HL-60/S4 treated with retinoic acid at 250 ng/mL for 4 days and 3 days (cell line): ENCODE measurements around the gene RMI2.
"Not testable (repeated sequence)": the region's sequence is repeated elsewhere in the genome, so short reads cannot be mapped to it uniquely, and the experiment has no call there.

Experiments
- in situ Hi-C: fragments of 300-500 bp; cut with MboI; formaldehyde crosslinking; loops from 2 replicates; pipeline ENCODE4 v1.7.0; 2022; ENCODE audit warnings: low sequenced_read_pairs

The RMI2 gene

GRCh38 chr16:11345040-11345862, at the start of gene RMI2:
TSS of gene RMI2 (plus strand) at chr16:11345459. CDS start at chr16:11345472, 13 bp downstream.
- in situ Hi-C loops = no loop called here

DNA sequence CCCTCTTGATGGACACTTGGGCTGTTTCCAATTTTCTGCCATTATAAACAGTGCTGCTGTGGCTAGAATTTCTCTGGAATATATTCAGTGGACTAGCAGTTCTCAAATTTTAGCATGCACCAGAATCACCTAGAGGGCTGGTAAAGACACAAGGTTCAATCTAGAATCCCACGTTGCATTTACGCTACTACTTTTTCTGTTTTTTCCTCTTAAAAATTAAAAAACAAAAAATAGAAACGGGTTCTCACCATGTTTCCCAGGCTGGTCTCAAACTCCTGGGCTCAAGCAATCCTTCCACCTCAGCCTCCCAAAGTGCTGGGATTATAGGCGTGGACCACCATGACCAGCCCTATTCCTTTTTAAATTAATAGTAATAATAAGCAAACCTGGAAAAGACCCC, 49.6 kb upstream of the RMI2 start:
- in situ Hi-C loops = no loop called here

DNA sequence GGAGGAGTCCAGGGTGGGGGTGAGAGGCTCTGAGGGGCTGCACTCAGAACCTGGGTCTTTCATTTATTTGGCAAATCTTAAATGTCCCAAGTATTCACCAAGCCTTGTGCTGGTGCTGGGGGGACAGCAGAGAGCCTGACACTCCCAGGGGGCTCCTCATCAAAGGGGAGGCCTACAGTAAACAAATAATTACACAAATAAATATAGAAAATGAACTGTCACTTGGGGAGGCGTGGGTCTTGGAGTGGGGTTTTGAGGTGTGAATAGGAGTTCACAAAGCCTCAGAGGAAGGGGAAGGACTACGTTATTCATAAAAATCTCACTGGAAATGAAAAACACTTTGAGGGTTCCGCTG, 48.9 kb upstream of the RMI2 start:
- in situ Hi-C loops = no loop called here

GRCh38 chr16:11296706-11297491, 48.4 kb upstream of the RMI2 start:
- in situ Hi-C loops = no loop called here

DNA sequence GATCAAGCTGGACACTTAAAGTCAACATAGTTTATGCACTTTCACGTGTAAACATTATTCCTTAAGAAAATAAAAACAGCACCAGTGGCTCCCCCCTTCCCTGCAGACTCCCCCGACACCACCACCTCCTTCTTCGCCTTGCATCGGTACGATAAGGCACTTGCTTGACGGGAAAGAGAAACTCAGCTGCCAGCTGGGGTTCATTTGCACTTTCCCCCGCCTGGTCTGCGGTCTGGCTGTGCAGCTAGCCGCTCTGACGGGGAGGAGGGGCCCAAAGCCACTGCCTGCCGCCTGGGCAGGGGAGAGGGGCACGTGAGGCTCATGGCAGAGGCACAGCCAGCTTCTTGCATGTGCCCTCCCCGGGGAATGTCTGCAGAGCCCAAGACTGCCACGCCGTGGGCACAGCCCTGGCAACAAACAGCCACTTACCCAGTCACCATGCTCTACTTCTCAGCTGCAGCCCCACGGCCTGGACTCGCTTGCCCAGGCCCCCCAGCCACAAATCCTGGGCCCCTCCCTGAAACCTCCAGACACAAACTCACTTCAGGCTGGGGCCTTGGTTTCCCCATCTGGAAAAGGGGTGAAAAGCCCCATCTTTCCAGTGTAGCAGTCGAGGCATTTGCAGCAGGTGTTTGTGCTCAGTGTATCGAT, 47.6 kb upstream of the RMI2 start:
- in situ Hi-C loops = no loop called here

DNA sequence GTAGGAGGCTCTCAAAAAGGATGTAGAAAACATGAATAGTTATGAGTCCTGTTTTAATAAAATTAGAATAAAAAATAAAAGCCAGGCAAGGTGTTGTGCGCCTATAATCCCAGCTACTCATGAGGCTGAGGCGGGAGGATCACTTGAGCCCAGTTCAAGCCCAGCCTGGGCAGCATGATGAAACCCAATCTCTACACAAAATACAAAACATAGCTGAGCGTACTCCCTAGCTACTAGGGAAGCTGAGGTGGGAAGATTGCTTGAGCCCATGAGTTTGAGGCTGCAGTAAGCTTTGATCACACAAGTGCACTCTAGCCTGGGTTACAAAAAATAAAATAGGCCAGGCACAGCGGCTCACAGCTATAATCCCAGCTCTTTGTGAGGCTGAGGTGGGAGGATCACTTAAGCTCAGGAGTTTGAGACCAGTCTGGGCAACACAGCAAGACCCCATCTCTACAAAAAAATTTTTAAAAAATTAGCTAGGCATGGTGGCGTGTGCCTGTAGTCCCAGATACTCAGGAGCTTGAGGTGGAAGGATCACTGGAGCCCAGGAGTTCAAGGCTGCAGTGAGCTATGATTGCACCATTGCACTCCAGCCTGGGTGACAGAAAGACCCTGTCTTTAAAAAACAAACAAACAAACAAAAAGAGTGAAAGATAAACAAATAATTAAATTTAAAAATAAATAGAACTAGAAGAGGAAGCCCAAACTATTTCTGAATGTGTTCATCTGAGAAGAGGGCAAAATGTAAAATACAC, 46.9 kb upstream of the RMI2 start:
- in situ Hi-C loops = no loop called here

GRCh38 chr16:11298950-11299547, 46.2 kb upstream of the RMI2 start:
- in situ Hi-C loops = not testable (repeated sequence)

- in situ Hi-C loops = no loop called here
Observed at GRCh38 chr16:11299865-11300559, 45.2 kb upstream of the RMI2 start.

DNA sequence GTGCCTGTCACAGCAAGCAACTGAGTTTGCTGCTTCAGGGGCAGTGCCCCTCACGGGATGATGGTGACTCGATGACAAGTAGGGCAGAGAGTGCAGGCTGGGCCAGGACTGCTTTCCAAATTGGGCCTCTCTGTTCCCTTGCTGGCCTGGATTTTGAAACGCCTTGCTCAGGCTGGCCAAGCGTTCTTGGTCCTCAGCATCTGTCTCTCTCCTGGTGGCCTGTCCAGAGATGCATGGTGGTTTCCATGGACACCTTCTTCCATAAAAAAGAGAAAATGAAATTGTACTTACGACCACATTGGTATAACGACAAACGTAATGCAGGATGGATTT, 44.7 kb upstream of the RMI2 start:
- in situ Hi-C loops = no loop called here

DNA sequence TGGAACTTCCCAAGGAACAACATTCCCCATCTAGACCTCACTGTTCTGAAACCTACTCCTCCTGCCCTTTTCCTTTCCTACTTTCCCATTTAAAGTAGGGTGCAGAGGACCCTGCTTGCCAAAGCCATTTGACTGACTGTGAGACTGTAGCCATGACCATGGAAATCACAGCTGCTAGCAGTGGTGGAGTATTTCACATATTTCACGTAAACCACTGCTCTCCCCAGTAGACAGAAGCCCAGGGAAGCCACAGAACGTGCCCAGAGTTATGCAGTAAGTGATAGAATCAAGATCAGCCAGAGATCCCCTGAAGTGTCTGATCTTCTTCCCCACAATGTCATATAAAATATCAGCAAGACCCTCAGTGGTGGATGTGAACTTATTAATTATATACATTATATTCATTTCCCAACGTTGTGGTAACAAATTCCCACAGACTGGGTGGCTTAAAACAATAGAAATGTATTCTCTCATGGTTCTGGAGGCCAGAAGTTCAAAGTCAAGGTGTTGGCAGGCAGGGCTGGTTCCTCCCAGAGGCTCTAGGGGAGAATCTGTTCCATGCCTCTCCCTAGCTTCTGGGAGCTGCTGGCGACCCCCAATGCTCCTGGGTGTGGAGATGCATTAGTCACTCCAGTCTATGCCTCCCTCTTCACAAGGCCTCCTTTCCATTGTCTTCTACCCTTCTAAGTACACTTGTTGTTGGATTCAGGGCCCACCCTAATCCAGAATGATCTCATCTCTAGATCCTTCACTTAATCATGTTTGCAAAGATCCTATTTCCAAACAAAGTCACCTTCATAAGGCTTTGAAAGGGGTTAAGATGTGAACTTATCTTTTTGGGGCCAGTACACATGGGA, 43.4 kb upstream of the RMI2 start:
- in situ Hi-C loops = no loop called here

- in situ Hi-C loops = no loop called here
Observed at GRCh38 chr16:11302977-11303376, 42.3 kb upstream of the RMI2 start.

DNA sequence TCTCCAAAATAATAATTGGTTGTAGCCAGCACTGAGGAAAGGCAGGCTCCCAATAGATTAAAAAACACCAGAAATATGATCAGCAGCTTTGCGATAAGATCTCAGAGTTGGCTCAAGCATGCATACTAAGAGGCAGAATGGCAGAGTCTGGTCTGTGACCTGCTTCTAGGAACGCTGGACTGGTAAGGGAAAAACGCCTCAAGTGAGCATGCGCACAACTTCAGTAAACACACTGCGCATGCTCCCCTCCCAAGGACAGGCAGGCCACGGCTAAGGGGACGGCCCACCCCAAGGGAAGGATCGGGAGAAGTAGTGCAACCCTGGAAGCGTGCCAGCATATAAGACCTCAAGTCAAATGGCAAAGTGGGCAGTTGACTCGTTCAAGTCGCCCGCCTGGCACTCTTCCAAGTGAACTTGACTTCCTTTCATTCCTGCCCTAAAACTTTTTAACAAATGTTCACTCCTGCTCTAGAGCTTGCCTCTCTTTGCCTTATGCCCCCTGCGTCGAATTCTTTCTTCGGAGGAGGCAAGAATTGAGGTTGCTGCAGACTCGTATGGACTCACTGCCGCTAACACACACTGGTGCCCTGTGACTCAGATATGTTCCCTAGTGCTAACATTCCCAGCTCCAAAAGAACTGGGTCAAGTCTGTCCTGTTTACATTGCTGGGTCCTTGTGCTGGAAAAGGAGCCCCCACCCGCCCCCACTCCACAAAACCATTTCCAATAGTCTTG, 41.7 kb upstream of the RMI2 start:
- in situ Hi-C loops = no loop called here

GRCh38 chr16:11306381-11306780, 38.9 kb upstream of the RMI2 start:
- in situ Hi-C loops = no loop called here

DNA sequence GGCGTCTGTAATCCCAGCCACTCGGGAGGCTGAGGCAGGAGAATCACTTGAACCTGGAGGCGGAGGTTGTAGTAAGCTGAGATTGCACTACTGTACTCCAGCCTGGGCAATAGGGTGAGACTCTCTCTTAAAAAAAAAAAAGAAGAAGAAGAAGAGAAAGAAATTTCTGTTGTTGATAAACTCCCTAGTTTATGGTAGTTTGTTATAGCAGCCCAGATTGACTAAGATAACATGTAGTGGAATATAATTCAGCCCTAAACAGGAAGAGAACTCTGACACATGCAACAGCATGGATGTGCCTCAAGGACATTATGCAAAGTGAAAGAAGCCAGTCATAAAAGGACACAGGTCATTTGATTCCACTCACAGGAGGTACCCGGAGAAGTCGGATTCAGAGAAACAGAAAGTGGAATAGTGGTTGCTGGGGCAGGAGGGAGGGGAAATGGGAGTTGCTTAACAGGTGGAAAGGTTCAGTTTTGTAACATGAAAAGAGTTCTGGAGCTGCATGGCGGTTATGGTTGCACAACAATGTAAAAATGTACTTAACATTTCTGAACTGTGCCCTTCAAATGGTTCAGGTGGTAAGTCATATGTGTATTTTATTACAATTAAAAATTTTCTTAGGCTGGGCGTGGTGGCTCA, 38.1 kb upstream of the RMI2 start:
- in situ Hi-C loops = no loop called here

DNA sequence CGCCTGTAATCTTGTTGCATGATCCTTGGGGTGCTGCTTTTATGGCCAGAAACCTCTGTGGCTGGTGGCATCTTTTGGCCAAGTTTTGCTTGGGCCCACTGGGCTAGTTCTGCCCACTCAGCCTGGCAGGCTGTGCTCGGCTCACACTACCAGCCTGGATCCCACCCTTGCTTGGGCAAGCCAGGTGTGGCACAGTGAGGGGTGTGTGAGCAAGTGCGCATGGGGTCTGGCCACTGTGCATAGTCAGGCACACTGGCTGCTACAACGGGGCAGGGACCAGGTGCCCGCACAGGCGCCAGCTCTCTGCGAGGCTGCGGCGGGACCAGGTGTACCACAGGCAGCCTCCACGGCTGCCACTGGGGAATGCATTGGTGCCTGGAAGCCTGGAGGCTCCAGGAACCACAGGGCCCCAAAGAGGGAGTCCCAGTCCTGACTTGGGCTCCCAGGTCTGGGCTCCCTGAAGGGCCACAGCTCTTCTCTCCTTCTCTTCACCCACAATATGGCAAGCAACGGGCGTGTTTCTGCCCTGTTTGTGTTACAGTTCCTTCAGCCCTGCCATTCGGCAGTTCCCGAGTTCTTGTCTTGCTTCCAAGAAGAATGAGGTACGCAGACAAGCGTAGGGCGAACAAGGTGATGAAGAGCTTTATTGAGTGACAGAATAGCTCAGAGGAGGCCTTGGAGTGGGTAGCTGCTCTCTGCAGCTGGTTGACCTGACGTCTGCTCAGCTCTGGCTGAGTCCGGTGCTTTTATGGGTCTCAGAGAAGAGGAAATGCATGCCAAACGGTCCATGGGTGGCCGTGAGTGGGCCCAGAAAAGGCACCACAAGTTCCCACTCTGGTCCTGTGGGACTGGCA, 37.4 kb upstream of the RMI2 start:
- in situ Hi-C loops = no loop called here

GRCh38 chr16:11308493-11309283, 36.6 kb upstream of the RMI2 start:
- in situ Hi-C loops = no loop called here
